Mesothelial cell of epicardium (in vitro differentiated cells): Measurements from ENCODE around the gene DSCAM. TPM values are rescaled to one million over a fixed set of nuclear protein-coding genes. Genes with fewer than 3 reads are reported as not detected.

Experiments used
- DNase-seq, 2 experiments: peaks; one replicate each; pipeline ENCODE4 v3.0.0; 2021; ENCODE audit warnings: low spot score in 2 of 2; ENCODE audit not compliant: unreplicated experiment in 2 of 2
- H3K27ac Mint-ChIP-seq: 2 replicates; pipeline ENCODE4 v1.8.0; 2021; ENCODE audit warnings: mixed read lengths
- H3K27me3 Mint-ChIP-seq: 2 replicates; pipeline ENCODE4 v1.8.0; 2021; ENCODE audit warnings: low read depth, mixed read lengths
- H3K36me3 Mint-ChIP-seq: 2 replicates; pipeline ENCODE4 v1.8.0; 2021; ENCODE audit warnings: mixed read lengths
- H3K4me1 Mint-ChIP-seq: 2 replicates; pipeline ENCODE4 v1.8.0; 2021; ENCODE audit warnings: mixed read lengths
- H3K4me3 Mint-ChIP-seq: 2 replicates; pipeline ENCODE4 v1.8.0; 2021; ENCODE audit warnings: mild to moderate bottlenecking, moderate library complexity, mixed read lengths
- H3K9me3 Mint-ChIP-seq: 2 replicates; pipeline ENCODE4 v1.8.0; 2021; ENCODE audit warnings: mixed read lengths
- total RNA-seq: library from RNA; stranded (reverse); gene quantifications from 3 replicates; pipeline ENCODE4 v1.2.1, GENCODE V29; 2021
- TF ChIP-seq, protein P1 (sequence below): fragments of 200-600 bp; sonication (generic); IDR thresholded peaks from one replicate; pipeline ENCODE4 v1.5.0; 2021; ENCODE audit warnings: antibody characterized with exemption; ENCODE audit not compliant: unreplicated experiment

DSCAM gene
- total RNA-seq, 1 donor from 2014 or later, result not detected

DNA sequence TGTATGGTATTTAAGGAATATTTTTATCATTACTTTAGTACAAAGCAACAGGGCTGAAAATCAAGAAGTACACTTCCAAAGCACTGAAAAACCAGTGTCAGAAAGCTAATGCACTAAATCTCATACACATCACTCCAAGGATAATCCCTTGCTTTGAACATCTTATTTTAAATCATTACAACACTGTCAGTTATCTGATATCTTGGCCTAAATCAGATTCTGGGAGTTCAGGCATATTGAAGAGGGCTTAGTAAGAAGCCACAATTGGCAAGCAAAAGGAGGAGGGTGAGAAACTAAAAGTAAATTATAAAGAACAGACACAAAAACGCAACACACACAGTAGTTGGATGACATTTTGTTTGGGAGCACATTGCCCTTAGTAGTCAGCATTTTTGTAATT, 531.3 kb downstream of the DSCAM start:
- peaks cover 6% of the 10 kb centered on the region for H3K27me3 Mint-ChIP-seq
- TF ChIP-seq, protein P1, sequence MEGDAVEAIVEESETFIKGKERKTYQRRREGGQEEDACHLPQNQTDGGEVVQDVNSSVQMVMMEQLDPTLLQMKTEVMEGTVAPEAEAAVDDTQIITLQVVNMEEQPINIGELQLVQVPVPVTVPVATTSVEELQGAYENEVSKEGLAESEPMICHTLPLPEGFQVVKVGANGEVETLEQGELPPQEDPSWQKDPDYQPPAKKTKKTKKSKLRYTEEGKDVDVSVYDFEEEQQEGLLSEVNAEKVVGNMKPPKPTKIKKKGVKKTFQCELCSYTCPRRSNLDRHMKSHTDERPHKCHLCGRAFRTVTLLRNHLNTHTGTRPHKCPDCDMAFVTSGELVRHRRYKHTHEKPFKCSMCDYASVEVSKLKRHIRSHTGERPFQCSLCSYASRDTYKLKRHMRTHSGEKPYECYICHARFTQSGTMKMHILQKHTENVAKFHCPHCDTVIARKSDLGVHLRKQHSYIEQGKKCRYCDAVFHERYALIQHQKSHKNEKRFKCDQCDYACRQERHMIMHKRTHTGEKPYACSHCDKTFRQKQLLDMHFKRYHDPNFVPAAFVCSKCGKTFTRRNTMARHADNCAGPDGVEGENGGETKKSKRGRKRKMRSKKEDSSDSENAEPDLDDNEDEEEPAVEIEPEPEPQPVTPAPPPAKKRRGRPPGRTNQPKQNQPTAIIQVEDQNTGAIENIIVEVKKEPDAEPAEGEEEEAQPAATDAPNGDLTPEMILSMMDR, result no peak
- no peak for DNase-seq
- no peak overlapping the region for H3K27ac Mint-ChIP-seq
- peaks cover 4% of the 10 kb centered on the region for H3K9me3 Mint-ChIP-seq
- no peaks in the 10 kb centered on the region for H3K36me3 Mint-ChIP-seq
- H3K4me1 Mint-ChIP-seq, result peaks cover 17% of the 10 kb centered on the region
- no peak overlapping the region for H3K4me3 Mint-ChIP-seq

DNA sequence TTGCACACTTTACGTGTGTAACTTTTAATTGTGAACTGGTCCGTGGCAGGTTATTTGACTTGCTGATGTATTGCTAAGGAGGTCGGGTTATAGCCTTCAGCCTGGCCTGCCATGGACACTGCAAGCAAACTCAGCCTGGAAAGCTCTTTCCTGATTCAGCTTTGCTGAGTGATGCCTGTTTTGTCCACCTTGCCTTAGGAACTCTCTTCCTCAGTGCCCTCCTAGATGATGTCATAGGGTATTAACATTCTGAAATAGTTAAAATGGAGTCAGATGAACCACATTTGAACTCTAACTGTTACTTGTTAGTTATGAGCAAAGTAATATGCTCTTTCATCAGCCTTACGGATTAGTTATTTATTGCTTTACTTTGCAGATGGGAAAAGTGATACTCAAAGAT, 533.7 kb downstream of the DSCAM start:
- Mint-ChIP-seq H3K27ac (no peak overlapping the region), H3K36me3 (no peaks in the 10 kb centered on the region)
- no peak for DNase-seq

DNA sequence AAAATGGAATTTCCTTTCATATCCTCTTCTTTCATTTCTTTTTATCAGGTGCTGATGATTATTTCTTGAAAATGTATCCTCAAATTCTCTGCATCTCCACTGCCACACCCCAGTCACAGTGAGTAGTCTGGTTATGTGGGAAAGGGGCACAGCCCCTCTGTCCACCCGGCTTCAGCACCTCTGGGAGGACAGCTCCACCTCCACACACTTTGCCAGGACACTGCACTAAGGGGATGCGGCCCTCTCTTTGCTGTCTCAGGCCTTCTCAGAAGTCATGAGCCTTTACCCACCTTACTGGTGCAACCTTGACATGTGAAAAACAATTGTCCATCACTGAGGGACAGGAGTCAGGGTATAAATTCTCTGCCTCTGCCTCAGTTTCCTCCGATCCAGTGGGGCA, 546.7 kb downstream of the DSCAM start:
- no peaks in the 10 kb centered on the region for H3K4me1 Mint-ChIP-seq
- no peak overlapping the region for H3K4me3 Mint-ChIP-seq
- H3K27me3 Mint-ChIP-seq, result peaks cover 1% of the 10 kb centered on the region
- H3K27ac Mint-ChIP-seq, result no peak overlapping the region
- peaks cover 33% of the 10 kb centered on the region for H3K9me3 Mint-ChIP-seq
- no peak for DNase-seq
- no peaks in the 10 kb centered on the region for H3K36me3 Mint-ChIP-seq
- TF ChIP-seq, protein P1, result no peak

More for the DNA sequence above, 533.7 kb downstream of the DSCAM start:
- H3K9me3 Mint-ChIP-seq, result peaks cover 4% of the 10 kb centered on the region
- H3K4me1 Mint-ChIP-seq, result peaks cover 17% of the 10 kb centered on the region
- TF ChIP-seq, protein P1, result no peak
- peaks cover 10% of the 10 kb centered on the region for H3K27me3 Mint-ChIP-seq
- H3K4me3 Mint-ChIP-seq, result no peak overlapping the region

DNA sequence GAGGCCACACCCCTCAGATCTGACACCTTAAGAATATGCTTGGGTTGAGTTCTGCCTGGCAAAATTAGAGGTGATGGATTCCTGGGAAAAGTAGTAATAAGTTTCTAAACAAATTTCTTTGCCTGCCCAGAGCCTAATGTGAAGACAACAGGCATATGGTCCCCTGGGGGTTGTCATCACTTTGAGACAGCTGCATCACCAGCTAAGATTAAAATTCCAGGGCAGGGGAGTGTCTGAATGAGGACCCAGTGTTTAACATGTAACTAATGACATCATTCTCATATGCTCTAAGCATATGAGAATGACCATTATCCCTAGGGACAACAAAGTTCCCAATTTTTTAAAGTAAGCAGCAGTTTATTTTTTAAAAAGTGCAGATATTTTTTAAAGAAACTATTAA, 547.5 kb downstream of the DSCAM start:
- Mint-ChIP-seq H3K9me3 (peaks cover 29% of the 10 kb centered on the region), H3K4me1 (no peaks in the 10 kb centered on the region), H3K36me3 (no peaks in the 10 kb centered on the region), H3K4me3 (no peak overlapping the region), H3K27ac (no peak overlapping the region), H3K27me3 (peaks cover 3% of the 10 kb centered on the region)
- no peak for DNase-seq
- TF ChIP-seq, protein P1, result no peak

DNA sequence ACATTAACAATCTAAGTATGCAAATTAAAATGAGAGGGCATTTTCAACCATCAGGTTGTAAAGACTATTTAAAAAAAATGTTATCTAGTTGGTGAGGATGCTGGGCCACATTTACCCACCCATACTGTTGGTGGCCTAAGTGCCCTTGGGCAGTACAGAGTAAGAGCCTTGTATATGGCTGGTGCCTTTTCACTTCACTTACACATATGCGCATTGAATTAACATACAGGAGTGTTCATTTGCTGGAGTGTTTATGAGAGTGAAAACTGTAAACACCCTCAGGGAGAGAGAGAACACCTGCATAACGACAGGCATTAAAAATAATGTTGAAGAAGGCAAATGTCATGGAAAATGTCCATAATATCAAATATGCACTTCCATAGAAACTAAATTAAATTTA, 552.6 kb downstream of the DSCAM start:
- Mint-ChIP-seq H3K27ac (no peak overlapping the region), H3K36me3 (no peaks in the 10 kb centered on the region)

More for the DNA sequence above, 552.6 kb downstream of the DSCAM start:
- no peaks in the 10 kb centered on the region for H3K9me3 Mint-ChIP-seq
- peaks cover 11% of the 10 kb centered on the region for H3K27me3 Mint-ChIP-seq
- TF ChIP-seq, protein P1, result no peak
- no peaks in the 10 kb centered on the region for H3K4me1 Mint-ChIP-seq
- H3K4me3 Mint-ChIP-seq, result no peak overlapping the region
- DNase-seq, result no peak
